ENCODE measurements around the gene AANAT.

The AANAT gene

GRCh38 chr17:76446449-76447231 is 20.8 kb upstream of the AANAT start:
- in situ Hi-C loops (cut with MboI; ENCODE audit: low pct_unique_long_range_greater_than_20kb, low sequenced_read_pairs, unreplicated experiment) = no loop called here
- no peak for DNase-seq (ENCODE audit: low spot score)
- no peak for TF ChIP-seq CTCF (IDR thresholded peaks at IDR 0.05; ENCODE audit: extremely low read depth, insufficient read depth, missing control alignments)

GRCh38 chr17:76447931-76448652 is 19.3 kb upstream of the AANAT start:
- no peak for DNase-seq (ENCODE audit: low spot score)
- in situ Hi-C loops (cut with MboI; ENCODE audit: low pct_unique_long_range_greater_than_20kb, low sequenced_read_pairs, unreplicated experiment) = no loop called here
- no peak for TF ChIP-seq CTCF (IDR thresholded peaks at IDR 0.05; ENCODE audit: extremely low read depth, insufficient read depth, missing control alignments)

- in situ Hi-C loops (cut with MboI; ENCODE audit: low pct_unique_long_range_greater_than_20kb, low sequenced_read_pairs, unreplicated experiment) = no loop called here
- TF ChIP-seq CTCF (IDR thresholded peaks at IDR 0.05; ENCODE audit: extremely low read depth, insufficient read depth, missing control alignments) = no peak
- DNase-seq (ENCODE audit: low spot score) = no peak
These were observed 18.3 kb upstream of the AANAT start for GRCh38 chr17:76449126-76449525.

GRCh38 chr17:76451506-76451905 is 15.9 kb upstream of the AANAT start:
- TF ChIP-seq CTCF (IDR thresholded peaks at IDR 0.05; ENCODE audit: extremely low read depth, insufficient read depth, missing control alignments) = no peak
- DNase-seq (ENCODE audit: low spot score) = no peak
- in situ Hi-C loops (cut with MboI; ENCODE audit: low pct_unique_long_range_greater_than_20kb, low sequenced_read_pairs, unreplicated experiment) = no loop called here

DNA sequence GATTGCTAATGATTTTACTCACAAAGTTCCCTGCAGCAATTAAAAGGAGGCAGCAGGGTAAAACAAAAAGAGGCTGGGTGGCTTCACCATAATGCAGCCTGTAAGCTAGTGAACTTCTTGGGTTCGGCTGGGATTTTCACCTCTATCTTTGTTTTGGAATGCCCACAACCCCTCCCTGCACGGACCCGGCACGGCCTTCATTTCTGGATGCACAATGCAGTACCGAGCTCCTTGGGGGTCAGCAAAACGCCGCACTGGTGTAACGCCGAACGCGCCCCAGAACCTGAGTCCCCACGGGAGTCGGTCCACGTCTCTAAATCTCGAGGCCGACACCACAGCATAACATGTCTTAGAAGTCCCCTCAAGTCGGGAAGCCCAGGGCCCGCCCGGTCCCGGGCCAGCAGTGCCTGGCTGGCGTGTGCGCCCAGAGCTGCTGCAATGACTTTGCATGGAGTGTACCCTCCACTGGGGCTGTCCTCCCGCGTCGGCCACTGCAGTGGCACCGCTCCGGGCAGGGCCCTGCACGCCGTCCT is 15.2 kb upstream of the AANAT start:
- TF ChIP-seq CTCF (IDR thresholded peaks at IDR 0.05; ENCODE audit: extremely low read depth, insufficient read depth, missing control alignments) = no peak
- in situ Hi-C loops (cut with MboI; ENCODE audit: low pct_unique_long_range_greater_than_20kb, low sequenced_read_pairs, unreplicated experiment) = no loop called here
- peak; percentile 56 for DNase-seq (ENCODE audit: low spot score)

DNA sequence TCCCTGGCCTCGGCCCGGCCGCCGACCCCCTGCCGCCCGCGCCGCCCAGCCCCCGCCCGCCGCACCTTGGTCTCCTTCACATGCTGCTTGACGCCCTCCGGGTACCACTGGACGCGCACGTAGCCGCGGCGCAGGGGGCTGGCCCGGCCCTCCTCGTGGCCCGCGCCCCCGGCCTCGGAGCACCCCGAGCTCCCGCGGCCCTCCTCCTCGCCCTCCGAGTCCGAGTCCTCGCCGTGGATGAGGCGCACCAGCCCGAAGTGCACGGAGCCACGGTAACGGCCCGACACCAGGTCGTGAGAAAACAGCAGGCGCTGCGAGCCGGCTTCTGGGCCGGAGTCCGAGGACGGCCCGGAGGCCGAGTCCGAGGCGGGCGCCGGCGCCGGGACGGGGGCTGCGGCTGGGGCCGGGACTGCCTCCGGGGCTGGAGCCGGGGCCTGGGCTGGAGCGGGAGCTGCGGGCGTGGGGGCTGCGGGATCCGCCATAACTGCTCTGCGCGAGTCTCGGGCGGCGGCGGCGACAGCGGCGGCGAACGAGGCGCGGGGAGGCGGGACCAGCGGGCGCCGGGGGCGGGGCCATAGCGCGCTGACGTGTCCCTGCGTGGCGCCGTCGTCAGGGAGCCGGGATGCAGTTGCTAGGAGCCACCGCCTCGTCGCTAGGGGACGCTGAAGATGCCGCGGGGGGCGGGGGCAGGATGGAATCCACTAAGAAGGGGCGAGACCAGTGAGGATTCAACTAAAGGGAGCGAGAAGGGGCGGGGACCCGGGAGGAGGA is 14.6 kb upstream of the AANAT start, which contains the start of gene UBE2O:
UBE2O (minus strand) TSS at position 493 of the 771 bp plus-strand sequence; CDS start at position 482, 11 bp downstream.
- in situ Hi-C loops (cut with MboI; ENCODE audit: low pct_unique_long_range_greater_than_20kb, low sequenced_read_pairs, unreplicated experiment) = no loop called here
- peak; percentile 98 for DNase-seq (ENCODE audit: low spot score)
- peak; percentile 59 for TF ChIP-seq CTCF (IDR thresholded peaks at IDR 0.05; ENCODE audit: extremely low read depth, insufficient read depth, missing control alignments)
